Tibial nerve (tissue), 3 donors: ENCODE measurements around the gene SLC35B2.

Experiments used
- CTCF ChIP-seq, 5 experiments: fragments of 200-600 bp in 3 of 5; fragments of 450-650 bp in 2 of 5; sonication (generic) in 3 of 5; IDR thresholded peaks; one replicate each; pipeline ENCODE4 v1.5.1; 2016 to 2019; ENCODE audit warnings: antibody characterized with exemption in 5 of 5, mild to moderate bottlenecking in 3 of 5, moderate library complexity in 2 of 5
- POLR2A ChIP-seq, 2 donors: fragments of 450-650 bp; IDR thresholded peaks; one replicate each; pipeline ENCODE4 v1.6.1; 2017; ENCODE audit warnings: antibody characterized with exemption in 2 of 2, mild to moderate bottlenecking in 2 of 2, moderate library complexity in 2 of 2

GRCh38 chr6:44297063-44298038 lies 40.0 kb upstream of the SLC35B2 start:
- no peak for TF ChIP-seq POLR2A (IDR thresholded peaks at IDR 0.05)
- no peak for TF ChIP-seq CTCF (IDR thresholded peaks at IDR 0.05)
